C4-2B (cell line): ENCODE measurements around the gene FGGY.

Source experiments
- CTCF ChIP-seq: fragments of 450-650 bp; conservative IDR thresholded peaks from 2 replicates; pipeline ENCODE4 v1.5.1; 2017; ENCODE audit warnings: mild to moderate bottlenecking
- ZFX ChIP-seq: fragments of 450-650 bp; IDR thresholded peaks from 2 replicates; pipeline ENCODE4 v1.6.1; 2017

- TF ChIP-seq CTCF (no peak), ZFX (no peak)
Measured at GRCh38 chr1:59499943-59500569, 203.2 kb downstream of the FGGY start.
